ENCODE results near the gene FRMD5.
A peak's percentile ranks its signal among the peaks of the same experiment; 100 is the strongest.
"Not testable (repeated sequence)": the region's sequence is repeated elsewhere in the genome, so short reads cannot be mapped to it uniquely, and the experiment has no call there.

FRMD5 gene

GRCh38 chr15:43830691-43831275 lies 364.3 kb downstream of the FRMD5 start:
- not testable (repeated sequence) for DNase-seq (ENCODE audit: low read depth)

GRCh38 chr15:43829951-43830540 lies 365.0 kb downstream of the FRMD5 start:
- DNase-seq (ENCODE audit: low read depth): not testable (repeated sequence)

- DNase-seq (ENCODE audit: low read depth): no peak
Observed at GRCh38 chr15:43828061-43828657, 366.9 kb downstream of the FRMD5 start.

GRCh38 chr15:43826508-43827341 lies 368.3 kb downstream of the FRMD5 start, which contains the start of gene WDR76:
Gene WDR76 (plus strand): TSS chr15:43827002. CDS start chr15:43827033, 31 bp downstream.
- DNase-seq (ENCODE audit: low read depth): peak; percentile 57

GRCh38 chr15:43826029-43826507 lies 369.0 kb downstream of the FRMD5 start:
- no peak for DNase-seq (ENCODE audit: low read depth)

- DNase-seq (ENCODE audit: low read depth): not testable (repeated sequence)
Observed at GRCh38 chr15:43825305-43825704, 369.8 kb downstream of the FRMD5 start.

GRCh38 chr15:43824302-43825246 lies 370.5 kb downstream of the FRMD5 start, which contains the start of gene MFAP1:
Gene MFAP1 (minus strand): TSS chr15:43824690. CDS start chr15:43824569, 121 bp downstream.
- DNase-seq (ENCODE audit: low read depth): peak; percentile 82

- no peak for DNase-seq (ENCODE audit: low read depth)
Observed at GRCh38 chr15:43821505-43821904, 373.6 kb downstream of the FRMD5 start.

Measured in activated gamma-delta T cell treated with anti-CD3 and anti-CD28 coated beads, Interleukin-2, amount 50 U/mL, for 16 hours (primary cell).